SIG-M5 treated with dmso at 0.1 percent for 504 hours (cell line): ENCODE results near the gene TLCD5.
A peak's percentile ranks its signal among the peaks of the same experiment; 100 is the strongest.

Source experiments
- DNase-seq: peaks from one replicate; lab custom pipeline; 2025; ENCODE audit not compliant: unreplicated experiment; lab: John Stamatoyannopoulos, UW

The TLCD5 gene

DNA sequence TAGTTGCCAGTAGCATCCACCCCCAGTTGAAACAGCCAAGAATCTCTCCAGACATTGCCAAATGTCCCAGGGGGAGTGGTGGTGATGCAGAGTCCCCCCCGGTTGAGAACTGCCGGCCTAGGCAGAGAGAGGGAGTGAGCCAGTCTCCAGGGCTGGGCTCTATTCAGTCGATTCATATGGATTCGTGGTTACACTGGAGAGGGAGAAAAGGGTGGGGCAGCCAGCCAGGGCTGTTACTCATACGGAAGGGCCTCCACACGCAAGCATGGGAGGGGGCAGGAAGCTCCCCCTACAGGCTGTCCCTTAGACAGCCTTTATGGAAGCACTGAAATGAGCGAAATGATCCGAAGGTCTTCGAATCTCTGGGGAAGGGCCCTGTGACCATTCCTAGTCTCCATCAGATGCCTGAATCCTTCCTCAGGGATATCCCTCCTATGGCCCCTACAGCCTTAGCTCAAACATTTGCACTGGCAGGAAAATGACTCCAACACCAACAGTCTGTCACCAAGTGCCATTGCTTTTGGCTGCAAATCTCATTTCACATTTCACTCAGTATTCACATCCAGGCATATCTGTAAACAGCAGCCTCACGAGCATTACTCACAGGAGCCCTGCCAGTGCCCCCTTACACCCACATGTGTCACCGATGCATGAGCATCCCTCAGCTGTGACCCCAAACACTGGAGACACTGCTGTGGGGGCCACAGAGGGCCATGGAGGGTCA, 18.4 kb upstream of the TLCD5 start:
- no peak for DNase-seq

DNA sequence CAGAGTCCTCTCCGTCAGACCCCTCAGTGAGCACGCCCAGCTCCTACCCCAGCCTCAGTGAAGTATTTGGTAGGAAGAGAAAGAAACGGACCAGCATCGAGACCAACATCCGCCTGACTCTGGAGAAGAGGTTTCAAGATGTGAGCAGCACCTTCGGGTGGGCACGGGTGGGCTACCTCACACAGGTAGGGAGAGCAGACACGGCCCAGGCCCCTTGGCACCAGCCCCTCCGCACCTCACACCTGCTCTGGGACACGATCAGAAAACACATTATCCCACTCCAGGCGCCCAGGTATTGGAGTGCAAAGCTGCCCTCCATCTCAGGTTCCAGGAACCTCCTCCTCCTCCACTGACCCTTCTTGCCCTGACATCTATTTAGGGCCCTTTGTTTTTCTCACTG, 17.6 kb upstream of the TLCD5 start:
- DNase-seq: no peak

DNA sequence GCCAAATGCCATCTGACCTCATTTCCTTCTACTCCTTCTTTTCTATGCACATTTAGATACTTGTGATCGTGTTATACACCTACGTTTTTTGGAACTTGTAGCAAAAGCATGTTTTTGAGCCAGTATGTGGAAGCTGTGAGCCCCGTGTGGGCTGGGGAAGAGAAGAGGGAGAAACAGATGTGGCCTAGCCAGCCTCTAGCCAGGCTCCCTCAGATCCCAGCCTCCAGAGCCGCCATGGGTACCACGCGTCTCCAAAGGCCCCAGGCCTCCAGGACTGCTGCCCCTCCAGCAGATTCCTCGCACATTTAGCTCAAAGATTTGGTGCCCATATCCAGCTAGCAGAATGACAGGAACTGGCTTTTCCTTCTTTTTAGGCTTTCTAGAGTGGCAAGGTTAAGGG, 17.0 kb upstream of the TLCD5 start:
- no peak for DNase-seq

DNA sequence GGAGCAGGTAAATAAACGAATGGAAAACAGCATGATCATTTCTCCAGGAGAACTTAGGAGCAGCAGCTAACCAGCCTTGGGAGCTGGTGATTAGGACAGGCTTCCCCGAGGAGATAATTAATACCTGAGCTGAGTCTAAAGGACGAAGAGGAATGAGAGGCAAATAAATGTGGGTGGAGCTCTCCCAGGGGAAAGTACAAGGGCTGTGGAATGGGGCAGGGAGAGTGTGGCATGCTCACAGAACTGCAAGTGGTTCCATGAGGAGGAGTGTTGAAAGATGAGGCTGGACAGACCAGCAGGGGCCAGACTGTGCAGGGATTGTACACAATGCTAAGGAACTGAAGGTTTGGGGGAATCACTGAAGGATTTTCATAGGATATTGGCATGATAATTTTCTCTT, 14.2 kb upstream of the TLCD5 start:
- DNase-seq: no peak

DNA sequence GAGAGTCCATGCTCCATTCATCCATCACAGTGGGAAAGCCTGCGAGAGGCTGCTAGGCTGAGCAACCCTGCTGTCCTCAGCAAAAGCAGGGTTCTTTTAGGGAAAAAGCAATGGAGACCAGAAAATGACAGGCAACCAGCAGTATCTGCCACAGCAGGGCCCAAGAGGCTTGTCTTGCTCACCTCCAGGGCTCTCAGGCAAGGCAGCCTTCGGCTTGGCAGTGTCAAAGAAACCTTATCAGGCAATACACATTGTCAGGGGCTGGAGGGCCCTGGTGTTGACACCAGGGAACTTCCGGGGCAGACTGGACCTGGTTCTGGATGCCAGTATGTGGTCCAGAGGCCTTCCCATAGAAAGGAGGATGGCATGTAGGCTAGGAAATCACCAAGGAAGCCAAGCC, 10.2 kb upstream of the TLCD5 start:
- DNase-seq: no peak

DNA sequence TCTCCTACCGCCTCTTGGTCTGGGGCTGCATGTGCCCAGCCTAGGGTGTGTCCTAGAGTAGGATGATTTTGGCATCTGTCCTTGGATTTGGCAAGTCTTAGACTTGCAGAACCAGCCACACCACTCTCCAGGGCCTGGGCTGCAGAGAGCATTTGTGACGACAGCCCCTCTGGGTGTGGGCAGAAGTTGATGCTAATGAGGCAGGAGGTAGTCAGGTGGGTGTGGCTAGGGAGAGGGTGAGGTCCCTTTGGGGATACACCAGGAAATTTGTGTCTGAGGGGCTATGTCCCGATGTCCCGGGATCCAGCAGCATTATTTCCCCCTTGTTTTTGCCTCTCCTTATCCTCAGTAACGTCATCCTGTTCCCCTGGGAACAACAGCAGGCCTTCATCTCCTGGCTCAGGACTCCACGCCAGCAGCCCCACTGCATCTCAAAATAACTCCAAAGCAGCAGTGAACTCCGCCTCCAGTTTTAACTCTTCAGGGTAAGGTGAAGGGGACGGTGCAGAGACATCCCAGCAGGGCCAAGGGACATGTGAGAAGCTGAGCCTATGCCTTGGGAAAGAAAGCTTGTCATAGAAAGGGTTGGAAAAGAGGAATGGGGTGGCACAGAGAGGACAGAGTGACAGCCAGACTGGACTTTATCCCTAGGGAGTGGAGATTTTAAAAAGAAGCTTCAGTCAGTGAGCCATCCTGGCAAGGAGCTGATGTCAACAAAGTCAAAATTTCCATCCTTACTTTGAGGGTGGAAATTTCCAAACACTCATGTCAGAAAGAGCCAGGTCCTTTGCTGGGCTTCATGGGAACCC, 8.0 kb upstream of the TLCD5 start:
- peak; percentile 33 for DNase-seq

DNA sequence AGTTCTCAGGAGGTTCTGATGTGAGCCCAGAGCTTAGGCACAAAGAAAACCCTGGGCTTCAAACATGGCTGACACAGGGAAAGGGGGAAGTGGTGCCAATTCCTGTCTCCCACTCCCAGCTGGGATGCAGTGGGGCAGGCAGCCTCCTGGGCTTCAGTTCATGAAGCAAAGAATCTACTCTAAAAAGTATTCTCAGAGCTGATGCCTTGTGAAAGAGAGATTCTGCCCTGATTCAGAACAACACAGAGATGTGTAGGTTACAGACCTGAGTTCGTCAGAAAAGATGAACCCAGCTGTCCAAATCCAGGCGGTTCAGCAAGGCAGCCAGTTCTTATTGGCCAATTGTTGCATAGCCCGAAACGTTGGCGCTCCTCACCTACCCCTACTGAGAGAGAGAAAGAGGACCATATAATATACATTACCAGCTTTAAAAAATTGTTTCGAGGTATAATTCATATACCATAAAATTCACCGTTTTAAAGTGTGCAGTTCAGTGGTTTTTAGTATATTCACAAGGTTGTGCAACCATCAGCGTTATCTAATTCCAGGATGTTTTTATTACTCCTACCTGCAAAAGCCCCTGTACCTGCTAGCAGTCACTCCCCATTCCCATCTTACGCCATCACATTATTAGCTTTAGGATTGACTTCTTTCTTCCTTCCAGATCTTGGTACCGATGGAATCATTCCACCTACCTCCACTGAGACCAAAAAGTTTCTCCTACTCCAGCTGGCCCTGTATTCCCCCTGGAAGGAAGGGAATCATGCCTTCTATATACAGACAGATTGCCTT, 7.2 kb upstream of the TLCD5 start:
- no peak for DNase-seq

GRCh38 chr11:120318906-120319305, 6.2 kb upstream of the TLCD5 start:
- no peak for DNase-seq

DNA sequence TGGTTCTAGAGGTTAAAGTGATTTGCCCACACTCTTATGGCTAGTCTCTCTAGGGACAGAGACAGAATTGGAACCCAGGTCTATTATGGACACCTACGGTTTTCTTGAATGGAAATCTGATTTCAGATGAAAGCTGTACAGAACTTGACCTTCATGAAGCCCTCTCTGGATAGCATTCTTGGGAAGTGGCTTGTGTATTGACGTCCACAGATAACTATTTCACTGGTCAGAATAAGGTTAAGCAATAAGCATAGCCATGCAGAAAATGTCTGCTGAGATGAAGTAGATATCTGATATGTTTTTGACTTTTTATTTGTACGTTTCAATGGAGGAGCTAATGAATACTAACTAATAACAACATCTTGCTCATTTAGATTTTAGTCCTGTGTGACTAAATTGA, 1.1 kb downstream of the TLCD5 start:
- DNase-seq: no peak

DNA sequence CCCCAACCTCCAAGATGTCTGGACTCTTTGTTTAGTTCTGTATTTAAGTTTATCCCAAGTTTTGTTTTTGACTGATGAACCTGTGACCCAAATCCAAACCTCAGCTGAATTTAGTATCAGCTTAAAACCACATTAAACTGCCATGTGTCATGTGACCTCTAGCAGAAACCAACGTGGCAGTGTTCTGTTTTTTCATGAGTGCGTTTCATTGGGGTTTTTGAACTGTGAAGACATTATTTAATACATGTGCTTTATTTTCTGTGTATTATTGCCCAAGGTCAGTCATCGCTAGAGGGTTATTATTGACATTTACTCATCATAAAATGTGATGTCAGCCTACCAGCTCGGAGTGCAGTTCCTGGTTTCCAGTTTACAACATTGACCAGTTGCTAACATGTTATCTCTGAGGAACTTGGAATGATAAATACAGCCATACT, 1.8 kb downstream of the TLCD5 start:
- DNase-seq: no peak

- DNase-seq: no peak
Measured at GRCh38 chr11:120327311-120327710, 2.2 kb downstream of the TLCD5 start.

GRCh38 chr11:120329556-120329955, 4.5 kb downstream of the TLCD5 start:
- DNase-seq: no peak

GRCh38 chr11:120330045-120330444, 4.9 kb downstream of the TLCD5 start:
- no peak for DNase-seq

DNA sequence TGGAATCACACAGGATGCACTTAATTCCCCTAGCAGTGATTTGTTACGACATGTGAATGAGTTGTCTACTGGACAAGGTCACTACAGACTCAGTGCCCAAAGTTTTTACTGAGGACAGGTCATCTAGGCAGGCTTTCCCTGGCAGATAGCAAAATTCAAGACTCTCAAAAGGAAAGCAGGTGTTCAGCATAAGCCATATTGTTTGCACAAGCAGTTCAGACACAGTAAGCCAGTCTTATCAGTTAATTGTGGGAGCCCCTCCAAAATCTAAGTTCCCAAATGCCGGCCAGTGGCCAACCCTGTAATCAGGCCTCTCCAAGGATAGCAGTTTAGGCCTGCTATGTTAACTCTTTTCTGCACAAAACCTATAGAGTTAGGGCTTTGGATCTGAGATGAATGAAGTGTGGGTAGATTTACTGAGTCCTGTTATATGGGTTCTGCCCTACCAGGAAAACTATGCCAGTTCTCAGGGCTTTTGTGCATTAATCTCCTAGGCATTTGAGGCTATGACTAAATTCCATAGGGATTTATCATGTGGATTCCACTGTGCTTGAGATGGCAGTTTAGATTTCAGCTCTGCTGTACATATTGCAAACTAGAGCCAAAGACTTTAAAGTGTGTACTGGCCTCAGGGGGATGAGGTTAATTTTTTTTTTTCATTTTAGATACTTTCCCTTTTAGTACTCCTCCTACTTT, 6.3 kb downstream of the TLCD5 start:
- no peak for DNase-seq

DNA sequence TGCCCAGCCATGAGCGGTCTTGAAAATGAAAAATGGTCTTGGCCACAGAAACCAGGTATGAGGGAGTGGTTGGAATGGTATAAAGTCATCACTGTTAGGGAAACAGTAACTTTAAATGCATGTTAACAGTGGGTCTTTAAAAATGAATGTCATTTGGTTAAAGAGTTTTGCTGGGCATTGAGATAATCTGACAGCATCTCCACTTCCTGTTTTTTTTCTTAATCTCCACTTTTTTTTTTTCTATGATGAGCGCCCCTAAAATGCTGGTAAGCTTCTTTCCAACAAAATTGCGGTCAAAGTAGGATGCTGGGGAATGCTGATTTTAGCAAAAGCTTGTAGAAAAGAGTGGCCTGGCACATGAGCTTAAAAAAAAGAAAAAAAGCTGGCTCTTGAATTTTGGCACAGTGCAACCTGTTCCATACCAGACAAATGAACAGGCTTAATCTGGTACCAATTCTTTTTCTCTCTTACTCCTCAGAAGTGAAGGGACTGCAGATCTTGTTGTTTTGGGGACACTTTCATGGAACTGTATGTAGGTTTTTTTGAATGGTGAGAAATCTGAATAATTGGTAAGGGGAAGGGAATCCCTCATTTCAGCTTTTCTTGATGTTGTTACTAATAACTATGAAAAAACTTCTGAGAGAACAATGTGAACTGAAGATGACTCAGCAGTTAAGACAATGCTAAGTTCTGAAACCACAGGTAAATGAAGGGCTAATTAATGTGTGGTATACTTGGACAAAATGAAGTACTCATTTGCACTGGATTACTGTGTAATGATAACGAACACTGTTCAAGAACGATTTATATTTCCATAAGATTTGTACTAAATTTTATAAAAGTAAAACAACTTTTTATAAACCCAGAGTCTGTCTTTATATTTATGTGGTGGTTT, 8.0 kb downstream of the TLCD5 start:
- DNase-seq: no peak

DNA sequence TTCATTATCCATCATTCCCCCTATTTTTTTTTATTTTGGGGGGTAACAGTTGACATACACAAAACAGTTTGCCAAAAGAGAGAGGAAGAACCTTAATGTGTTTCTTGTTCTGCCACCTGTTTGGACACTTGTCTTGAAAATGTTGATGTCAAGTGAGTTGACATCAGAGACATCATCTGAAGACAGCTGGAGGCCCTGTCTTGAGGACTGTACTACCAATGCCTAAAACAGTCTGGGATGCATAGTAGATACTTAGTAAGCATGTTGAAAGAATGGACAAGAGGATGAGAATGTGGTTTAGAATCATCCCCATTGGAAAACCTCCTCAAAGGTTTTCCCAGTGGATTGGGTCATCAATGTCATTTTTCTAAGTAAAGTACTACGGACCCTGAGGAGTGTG, 8.7 kb downstream of the TLCD5 start:
- DNase-seq: no peak

GRCh38 chr11:120334332-120334731, 9.2 kb downstream of the TLCD5 start:
- no peak for DNase-seq

DNA sequence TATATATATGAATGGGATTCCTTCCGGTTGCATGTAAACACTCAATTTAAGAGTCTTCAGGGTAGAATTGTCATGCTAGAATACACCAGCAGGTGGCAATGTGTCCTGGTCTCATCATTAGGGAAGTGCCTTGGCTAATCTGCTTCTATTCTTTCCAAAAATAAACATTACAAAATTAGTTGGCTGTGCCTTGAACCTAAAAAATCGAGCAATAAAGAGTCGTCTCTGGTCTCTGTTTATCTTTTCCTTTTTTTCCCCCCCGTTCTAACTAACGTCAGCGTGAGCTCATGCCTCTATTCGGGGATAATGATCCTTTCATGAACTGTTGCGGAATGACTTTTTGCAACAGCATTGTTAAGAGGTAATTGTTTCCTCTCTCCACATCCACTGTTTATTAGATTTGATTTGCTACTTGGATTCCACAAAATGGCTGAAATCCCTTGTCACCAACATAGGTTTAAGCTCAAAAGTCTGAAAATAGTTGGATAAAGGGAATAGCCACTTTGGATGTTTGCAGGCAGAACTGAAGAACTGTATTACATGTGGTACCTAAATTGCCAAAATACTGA, 9.9 kb downstream of the TLCD5 start:
- peak; percentile 82 for DNase-seq

GRCh38 chr11:120335556-120335907, 10.4 kb downstream of the TLCD5 start:
- no peak for DNase-seq
